Astrocyte of the cerebellum (primary cell): ENCODE results near the gene ATXN1.
"Not testable (repeated sequence)": the region's sequence is repeated elsewhere in the genome, so short reads cannot be mapped to it uniquely, and the experiment has no call there.

Experiments used
- DNase-seq: peaks from one replicate; pipeline ENCODE4 v3.0.0-alpha.2; 2011; ENCODE audit warnings: low read depth
- H3K4me3 ChIP-seq: 2 replicates; pipeline ENCODE4 v1.5.1; 2011; ENCODE audit warnings: mild to moderate bottlenecking, low read depth, low read length, moderate library complexity
- in situ Hi-C: cut with HindIII; loops from 2 replicates; pipeline ENCODE4 v1.10.0; 2017; ENCODE audit warnings: low sequenced_read_pairs
- TF ChIP-seq, protein P1 (sequence below): IDR thresholded peaks from 2 replicates; pipeline ENCODE4 v1.5.1; 2012; ENCODE audit warnings: low read length, low read depth, moderate library complexity, mild to moderate bottlenecking; ENCODE audit errors: missing control alignments

ATXN1 gene

DNA sequence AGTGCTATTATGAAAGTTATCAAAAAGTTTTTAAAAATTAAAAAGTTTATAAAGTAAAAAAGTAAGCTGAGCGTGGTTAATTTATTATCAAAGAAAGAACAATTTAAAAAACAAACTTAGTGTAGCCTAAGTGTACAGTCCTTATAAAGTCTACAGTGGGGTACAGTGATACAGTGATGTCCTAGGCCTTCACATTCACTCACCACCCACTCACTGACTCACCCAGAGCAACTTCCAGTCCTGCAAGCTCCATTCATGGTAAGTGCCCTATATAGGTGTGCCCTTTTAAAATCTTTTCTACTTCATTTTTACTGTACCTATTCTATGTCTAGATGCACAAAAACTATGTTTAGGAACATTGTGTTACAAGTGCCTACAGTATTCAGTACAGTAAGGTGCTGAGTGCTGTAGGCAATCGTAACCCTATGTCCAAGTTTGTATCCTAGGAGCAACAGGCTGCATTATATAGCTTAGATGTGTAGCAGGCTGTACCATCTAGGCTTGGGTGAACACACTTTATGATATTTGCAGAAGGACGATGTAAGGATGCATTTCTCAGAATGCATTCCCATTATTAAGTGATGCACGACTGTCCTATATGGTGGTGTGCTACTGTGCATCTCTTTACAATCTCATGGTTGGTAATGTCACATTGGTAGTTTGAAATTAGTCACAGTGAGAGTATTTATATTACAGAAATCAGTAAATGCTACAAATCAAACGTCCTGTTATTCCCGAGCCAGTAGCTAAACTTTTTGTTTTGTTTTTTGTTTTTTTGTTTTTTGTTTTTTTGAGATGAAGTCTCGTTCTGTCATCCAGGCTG is 364.6 kb downstream of the ATXN1 start:
- DNase-seq, result no peak
- in situ Hi-C loops, result no loop called here
- no peak overlapping the region for H3K4me3 ChIP-seq
- TF ChIP-seq, protein P1, sequence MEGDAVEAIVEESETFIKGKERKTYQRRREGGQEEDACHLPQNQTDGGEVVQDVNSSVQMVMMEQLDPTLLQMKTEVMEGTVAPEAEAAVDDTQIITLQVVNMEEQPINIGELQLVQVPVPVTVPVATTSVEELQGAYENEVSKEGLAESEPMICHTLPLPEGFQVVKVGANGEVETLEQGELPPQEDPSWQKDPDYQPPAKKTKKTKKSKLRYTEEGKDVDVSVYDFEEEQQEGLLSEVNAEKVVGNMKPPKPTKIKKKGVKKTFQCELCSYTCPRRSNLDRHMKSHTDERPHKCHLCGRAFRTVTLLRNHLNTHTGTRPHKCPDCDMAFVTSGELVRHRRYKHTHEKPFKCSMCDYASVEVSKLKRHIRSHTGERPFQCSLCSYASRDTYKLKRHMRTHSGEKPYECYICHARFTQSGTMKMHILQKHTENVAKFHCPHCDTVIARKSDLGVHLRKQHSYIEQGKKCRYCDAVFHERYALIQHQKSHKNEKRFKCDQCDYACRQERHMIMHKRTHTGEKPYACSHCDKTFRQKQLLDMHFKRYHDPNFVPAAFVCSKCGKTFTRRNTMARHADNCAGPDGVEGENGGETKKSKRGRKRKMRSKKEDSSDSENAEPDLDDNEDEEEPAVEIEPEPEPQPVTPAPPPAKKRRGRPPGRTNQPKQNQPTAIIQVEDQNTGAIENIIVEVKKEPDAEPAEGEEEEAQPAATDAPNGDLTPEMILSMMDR, result no peak

- no peak overlapping the region for H3K4me3 ChIP-seq
- DNase-seq, result no peak
- TF ChIP-seq, protein P1, result no peak
- in situ Hi-C loops, result loop anchor here (5.0 kb wide), 1 partner anchor 42 kb away; no protein-coding TSS in a partner anchor
Observed at GRCh38 chr6:16394632-16395031, 366.6 kb downstream of the ATXN1 start.

DNA sequence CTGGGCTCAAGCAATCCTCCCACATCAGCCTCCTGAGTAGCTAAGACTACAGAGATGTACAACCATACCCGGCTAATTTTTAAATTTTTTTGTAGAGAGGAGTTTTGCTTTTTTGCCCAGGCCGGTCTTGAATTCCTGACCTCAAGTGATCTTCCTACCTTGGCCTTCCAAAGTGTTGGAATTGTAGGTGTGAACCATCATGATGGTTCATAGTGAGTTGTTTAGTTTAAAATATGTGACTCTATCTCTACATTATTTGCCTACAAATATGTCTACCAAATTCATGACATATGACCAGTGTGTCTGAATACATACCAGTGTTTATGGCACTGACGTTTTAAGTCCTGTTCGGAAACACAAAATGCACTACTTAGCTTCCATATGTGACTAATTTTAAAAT is 367.9 kb downstream of the ATXN1 start:
- TF ChIP-seq, protein P1, result no peak
- H3K4me3 ChIP-seq, result no peak overlapping the region
- in situ Hi-C loops, result loop anchor here (5.0 kb wide), 1 partner anchor 41 kb away; no protein-coding TSS in a partner anchor
- no peak for DNase-seq

DNA sequence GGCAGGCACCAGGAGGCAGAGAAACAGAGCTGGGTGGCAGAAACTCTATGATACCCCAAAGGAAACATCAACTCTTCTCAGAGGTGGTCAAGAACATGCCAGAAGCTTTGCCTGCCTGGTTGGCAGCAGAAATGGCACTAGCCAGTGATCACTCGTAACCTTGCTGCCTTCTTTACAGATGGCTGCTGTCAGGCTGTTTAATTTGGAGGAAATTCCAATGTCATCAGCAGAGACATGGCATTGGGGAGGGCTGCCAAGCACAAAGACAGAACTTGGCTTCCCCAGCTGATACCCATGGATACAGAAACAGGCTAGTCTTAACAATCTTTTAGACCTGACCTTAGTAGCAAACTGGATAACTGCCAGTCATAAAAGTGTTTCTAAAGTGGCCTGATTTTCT is 369.2 kb downstream of the ATXN1 start:
- DNase-seq, result no peak
- H3K4me3 ChIP-seq, result no peak overlapping the region
- TF ChIP-seq, protein P1, result no peak
- in situ Hi-C loops, result loop anchor here (5.0 kb wide), 1 partner anchor 40 kb away; no protein-coding TSS in a partner anchor

DNA sequence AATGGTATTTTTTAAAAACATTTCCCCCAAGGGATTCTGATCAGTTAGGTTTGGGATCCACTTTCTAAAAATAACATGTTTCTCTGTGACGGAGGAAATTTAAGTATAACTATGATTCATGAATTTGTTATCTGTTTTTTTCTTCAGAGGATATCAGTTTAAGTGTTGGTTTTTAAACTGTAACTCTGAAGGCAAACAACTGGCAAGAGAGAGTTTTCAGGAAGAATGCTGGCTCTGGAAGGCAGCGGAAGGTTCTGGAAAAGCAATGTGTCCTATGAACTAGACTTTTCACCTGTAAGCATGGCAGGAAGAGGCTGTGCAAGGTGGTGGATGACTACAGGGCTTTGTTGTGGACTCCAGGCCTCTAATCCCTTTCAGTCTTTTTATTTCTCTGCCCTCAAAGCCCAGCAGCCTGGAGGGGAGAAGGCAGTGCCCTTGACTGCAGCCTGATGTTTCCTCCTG is 369.8 kb downstream of the ATXN1 start:
- H3K4me3 ChIP-seq, result no peak overlapping the region
- TF ChIP-seq, protein P1, result no peak
- in situ Hi-C loops, result loop anchor here (5.0 kb wide), 1 partner anchor 39 kb away; no protein-coding TSS in a partner anchor
- DNase-seq, result no peak

GRCh38 chr6:16390909-16391450 is 370.3 kb downstream of the ATXN1 start:
- not testable (repeated sequence) for H3K4me3 ChIP-seq, DNase-seq
- in situ Hi-C loops, result loop anchor here (5.0 kb wide), 1 partner anchor 39 kb away; no protein-coding TSS in a partner anchor

DNA sequence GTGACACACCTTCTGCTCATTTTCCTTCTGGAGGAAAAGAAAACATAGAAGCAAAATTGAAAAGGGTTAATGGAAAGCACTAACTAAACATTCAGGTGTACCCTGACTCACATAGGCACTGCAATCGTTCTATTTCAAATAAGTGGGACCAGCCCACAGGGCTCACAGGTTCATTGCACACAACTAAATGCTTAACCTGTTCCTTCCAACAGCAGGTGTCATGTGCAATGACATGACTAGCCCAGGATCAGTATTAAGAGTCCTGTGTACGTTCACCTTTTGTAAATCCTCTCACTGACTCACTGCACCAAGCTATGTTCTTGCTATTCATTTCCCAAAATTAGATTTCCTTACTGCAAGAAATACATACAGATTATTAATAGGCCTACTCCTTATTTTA is 371.6 kb downstream of the ATXN1 start:
- no peak overlapping the region for H3K4me3 ChIP-seq
- no peak for DNase-seq
- in situ Hi-C loops, result loop anchor here (5.0 kb wide), 1 partner anchor 37 kb away; no protein-coding TSS in a partner anchor
- TF ChIP-seq, protein P1, result no peak
